ENCODE results near the gene MBTPS1. TPM values are rescaled to one million over a fixed set of nuclear protein-coding genes. Genes with fewer than 3 reads are reported as not detected.

MBTPS1 gene
- total RNA-seq, 4 donors from 2014 or later = 126 to 185 (median 166) TPM

GRCh38 chr16:84042308-84042878 is 74.3 kb downstream of the MBTPS1 start, which contains the start of gene SLC38A8:
SLC38A8 (minus strand) TSS chr16:84042795; CDS start chr16:84042157, 638 bp downstream.
- intact Hi-C loops (cut with DNase I) = no loop called here
- TF ChIP-seq POLR2A (IDR thresholded peaks at IDR 0.05) = no peak
- no peak for TF ChIP-seq CTCF (IDR thresholded peaks at IDR 0.05)
- 56 to 61% methylated on average over 9 of the region's 9 CpGs for WGBS, 2 donors
- Histone ChIP-seq H3K27me3 (no peaks in the 10 kb centered on the region), H3K4me3 (replicated peaks in 1 of 3) (no peak within 1 kb of the TSS), H3K36me3 (no peaks in the 10 kb centered on the region), H3K27ac (no peak within 1 kb of the TSS), H3K9me3 (no peaks in the 10 kb centered on the region), H3K4me1 (peaks cover 0 to 10% of the 10 kb centered on the region in 2 donors)
- DNase-seq = no peak

GRCh38 chr16:84041881-84042280 is 74.9 kb downstream of the MBTPS1 start:
- DNase-seq = no peak
- WGBS, 2 donors = 90 to 93% methylated on average over 9 to 17 of the region's 17 CpGs
- intact Hi-C loops (cut with DNase I) = no loop called here
- Histone ChIP-seq H3K4me3 (replicated peaks in 1 of 3) (no peak overlapping the region), H3K27me3 (no peaks in the 10 kb centered on the region), H3K9me3 (no peaks in the 10 kb centered on the region), H3K27ac (no peak overlapping the region), H3K36me3 (no peaks in the 10 kb centered on the region), H3K4me1 (peaks cover 0 to 10% of the 10 kb centered on the region in 2 donors)
- TF ChIP-seq CTCF (IDR thresholded peaks at IDR 0.05) (no peak), POLR2A (IDR thresholded peaks at IDR 0.05) (no peak)

GRCh38 chr16:84040823-84041820 is 75.6 kb downstream of the MBTPS1 start:
- no peak for DNase-seq
- no peaks in the 10 kb centered on the region for H3K36me3 ChIP-seq
- intact Hi-C loops (cut with DNase I) = no loop called here
- no peak overlapping the region for H3K27ac ChIP-seq
- no peak for TF ChIP-seq CTCF (IDR thresholded peaks at IDR 0.05)
- TF ChIP-seq POLR2A (IDR thresholded peaks at IDR 0.05) = no peak
- H3K4me1 ChIP-seq = peaks cover 0 to 10% of the 10 kb centered on the region in 2 donors
- no peak overlapping the region for H3K4me3 ChIP-seq (replicated peaks in 1 of 3)
- H3K27me3 ChIP-seq = no peaks in the 10 kb centered on the region
- WGBS, 2 donors = 84 to 86% methylated on average over 35 to 42 of the region's 42 CpGs
- H3K9me3 ChIP-seq = no peaks in the 10 kb centered on the region

- Histone ChIP-seq H3K27me3 (no peaks in the 10 kb centered on the region), H3K4me3 (replicated peaks in 1 of 3) (no peak overlapping the region), H3K4me1 (peaks cover 0 to 10% of the 10 kb centered on the region in 2 donors), H3K27ac (no peak overlapping the region), H3K36me3 (no peaks in the 10 kb centered on the region), H3K9me3 (no peaks in the 10 kb centered on the region)
- 82 to 83% methylated on average over 13 to 14 of the region's 14 CpGs for WGBS, 2 donors
- no peak for TF ChIP-seq POLR2A (IDR thresholded peaks at IDR 0.05)
- TF ChIP-seq CTCF (IDR thresholded peaks at IDR 0.05) = no peak
- intact Hi-C loops (cut with DNase I) = no loop called here
- no peak for DNase-seq
Measured at GRCh38 chr16:84040226-84040822, 76.4 kb downstream of the MBTPS1 start.

Measured in thyroid gland (tissue), 4 donors.